Panc1 (cell line): Measurements from ENCODE around the gene OR52W1. TPM values are rescaled to one million over a fixed set of nuclear protein-coding genes. Genes with fewer than 3 reads are reported as not detected.

ENCODE experiments used
- ATAC-seq: fragments of 200-7000 bp; cut with Tn5 transposase; 2 replicates; pipeline ENCODE4 v1.9.1; 2020; ENCODE audit warnings: mild to moderate bottlenecking, moderate library complexity
- BruUV-seq: library from RNA; stranded (reverse); fragments of 400-500 nt; replicated peaks from 2 replicates; lab custom pipeline; 2021; lab: Mats Ljungman, UMichigan
- CTCF ChIA-PET: fragments of 300-600 bp; sonication (Branson Sonifier 250); formaldehyde crosslinking; loops from one replicate; lab custom pipeline; 2022; ENCODE audit warnings: antibody characterized with exemption; lab: Charles Lee
- POLR2A ChIA-PET: fragments of 300-600 bp; sonication (Branson Sonifier 250); formaldehyde crosslinking; loops from one replicate; lab custom pipeline; 2022; ENCODE audit warnings: antibody characterized with exemption; lab: Charles Lee
- DNase-seq: peaks from one replicate; pipeline ENCODE4 v3.0.0-alpha.2; 2010; ENCODE audit warnings: low read depth, low spot score
- H3K27ac ChIP-seq: 2 replicates; pipeline ENCODE4 v1.5.1; 2011; ENCODE audit warnings: mild to moderate bottlenecking, low read length, inconsistent platforms
- H3K27me3 ChIP-seq: fragments of 200-500 bp; sonication (Bioruptor generic); 2 replicates; pipeline ENCODE4 v1.6.0; 2014; ENCODE audit warnings: low read length, inconsistent platforms; ENCODE audit not compliant: control insufficient read depth, insufficient read depth
- H3K36me3 ChIP-seq: fragments of 200-500 bp; sonication (Bioruptor generic); 2 replicates; pipeline ENCODE4 v1.5.1; 2014; ENCODE audit warnings: inconsistent platforms, mild to moderate bottlenecking, low read length, moderate library complexity; ENCODE audit not compliant: control insufficient read depth, insufficient read depth
- H3K4me1 ChIP-seq: 2 replicates; pipeline ENCODE4 v1.5.1; 2011; ENCODE audit warnings: inconsistent platforms, mild to moderate bottlenecking, low read length, moderate library complexity; ENCODE audit not compliant: control insufficient read depth, insufficient read depth
- H3K4me3 ChIP-seq, 2 experiments: 2 replicates each; pipeline ENCODE4 v1.5.1; 2011 to 2012; ENCODE audit warnings: low read depth in 2 of 2, low read length in 2 of 2, mild to moderate bottlenecking in 2 of 2, inconsistent platforms in 1 of 2, moderate library complexity in 1 of 2
- H3K9me3 ChIP-seq: fragments of 200-500 bp; sonication (Bioruptor generic); 2 replicates; pipeline ENCODE4 v1.5.1; 2014; ENCODE audit warnings: low read depth, mild to moderate bottlenecking, inconsistent platforms, low read length, moderate library complexity; ENCODE audit not compliant: control insufficient read depth, insufficient read depth
- POLR2AphosphoS5 ChIP-seq: IDR thresholded peaks from 2 replicates; pipeline ENCODE4 v1.6.1; 2012; ENCODE audit warnings: mild to moderate bottlenecking, low read depth, low read length, moderate library complexity
- REST ChIP-seq, 2 experiments: IDR thresholded peaks; 2 replicates each; pipeline ENCODE4 v1.6.1; 2011 to 2012; ENCODE audit warnings: low read depth in 2 of 2, control low read depth in 1 of 2, low read length in 1 of 2, mild to moderate bottlenecking in 1 of 2, moderate library complexity in 1 of 2; ENCODE audit not compliant: insufficient read depth in 1 of 2
- SIN3A ChIP-seq: IDR thresholded peaks from 2 replicates; pipeline ENCODE4 v1.6.1; 2012; ENCODE audit warnings: low read depth, mild to moderate bottlenecking, low read length, moderate library complexity, borderline replicate concordance; ENCODE audit not compliant: insufficient read depth
- TCF7L2 ChIP-seq: IDR thresholded peaks from 2 replicates; pipeline ENCODE4 v1.6.1; 2011; ENCODE audit warnings: mild to moderate bottlenecking, low read depth, low read length, inconsistent platforms
- in situ Hi-C: cut with HindIII; loops from 2 replicates; pipeline ENCODE4 v1.10.0; 2016; ENCODE audit warnings: low sequenced_read_pairs, low pct_unique_long_range_greater_than_20kb
- intact Hi-C: fragments of 100-400 bp; cut with micrococcal nuclease; formaldehyde crosslinking; loops from one replicate; pipeline ENCODE4 v1.10.0; 2022; ENCODE audit not compliant: unreplicated experiment
- total RNA-seq: library from RNA; stranded (reverse); gene quantifications from one replicate; pipeline ENCODE4 v1.2.1, GENCODE V29; 2021; ENCODE audit not compliant: unreplicated experiment
- TF ChIP-seq, protein P1 (sequence below): fragments of 450-650 bp; IDR thresholded peaks from 2 replicates; pipeline ENCODE4 v1.5.1; 2017; ENCODE audit warnings: mild to moderate bottlenecking

Gene OR52W1
- total RNA-seq, 1 experiment from 2014 or later, result not detected

GRCh38 chr11:6196396-6196795 lies 2.6 kb upstream of the OR52W1 start:
- no peak for DNase-seq
- no peak for TF ChIP-seq TCF7L2
- TF ChIP-seq, protein P1, sequence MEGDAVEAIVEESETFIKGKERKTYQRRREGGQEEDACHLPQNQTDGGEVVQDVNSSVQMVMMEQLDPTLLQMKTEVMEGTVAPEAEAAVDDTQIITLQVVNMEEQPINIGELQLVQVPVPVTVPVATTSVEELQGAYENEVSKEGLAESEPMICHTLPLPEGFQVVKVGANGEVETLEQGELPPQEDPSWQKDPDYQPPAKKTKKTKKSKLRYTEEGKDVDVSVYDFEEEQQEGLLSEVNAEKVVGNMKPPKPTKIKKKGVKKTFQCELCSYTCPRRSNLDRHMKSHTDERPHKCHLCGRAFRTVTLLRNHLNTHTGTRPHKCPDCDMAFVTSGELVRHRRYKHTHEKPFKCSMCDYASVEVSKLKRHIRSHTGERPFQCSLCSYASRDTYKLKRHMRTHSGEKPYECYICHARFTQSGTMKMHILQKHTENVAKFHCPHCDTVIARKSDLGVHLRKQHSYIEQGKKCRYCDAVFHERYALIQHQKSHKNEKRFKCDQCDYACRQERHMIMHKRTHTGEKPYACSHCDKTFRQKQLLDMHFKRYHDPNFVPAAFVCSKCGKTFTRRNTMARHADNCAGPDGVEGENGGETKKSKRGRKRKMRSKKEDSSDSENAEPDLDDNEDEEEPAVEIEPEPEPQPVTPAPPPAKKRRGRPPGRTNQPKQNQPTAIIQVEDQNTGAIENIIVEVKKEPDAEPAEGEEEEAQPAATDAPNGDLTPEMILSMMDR, result no peak
- TF ChIP-seq REST (IDR thresholded peaks at IDR 0.05; ENCODE audit: insufficient read depth in 1 of 2, low read depth in 2 of 2, low read length in 1 of 2), result no peak
- ChIA-PET POLR2A (no interaction called here), CTCF (no interaction called here)
- in situ Hi-C loops, result no loop called here
- H3K36me3 ChIP-seq, result no peaks in the 10 kb centered on the region
- H3K4me1 ChIP-seq, result no peaks in the 10 kb centered on the region
- peaks cover 3% of the 10 kb centered on the region; the same call in 1 of the 2 replicates for H3K27me3 ChIP-seq
- no peak overlapping the region for H3K27ac ChIP-seq
- H3K4me3 ChIP-seq, result no peak overlapping the region
- no TSS peak for BruUV-seq
- H3K9me3 ChIP-seq, result no peaks in the 10 kb centered on the region
- intact Hi-C loops, result no loop called here
- ATAC-seq, result no peak

DNA sequence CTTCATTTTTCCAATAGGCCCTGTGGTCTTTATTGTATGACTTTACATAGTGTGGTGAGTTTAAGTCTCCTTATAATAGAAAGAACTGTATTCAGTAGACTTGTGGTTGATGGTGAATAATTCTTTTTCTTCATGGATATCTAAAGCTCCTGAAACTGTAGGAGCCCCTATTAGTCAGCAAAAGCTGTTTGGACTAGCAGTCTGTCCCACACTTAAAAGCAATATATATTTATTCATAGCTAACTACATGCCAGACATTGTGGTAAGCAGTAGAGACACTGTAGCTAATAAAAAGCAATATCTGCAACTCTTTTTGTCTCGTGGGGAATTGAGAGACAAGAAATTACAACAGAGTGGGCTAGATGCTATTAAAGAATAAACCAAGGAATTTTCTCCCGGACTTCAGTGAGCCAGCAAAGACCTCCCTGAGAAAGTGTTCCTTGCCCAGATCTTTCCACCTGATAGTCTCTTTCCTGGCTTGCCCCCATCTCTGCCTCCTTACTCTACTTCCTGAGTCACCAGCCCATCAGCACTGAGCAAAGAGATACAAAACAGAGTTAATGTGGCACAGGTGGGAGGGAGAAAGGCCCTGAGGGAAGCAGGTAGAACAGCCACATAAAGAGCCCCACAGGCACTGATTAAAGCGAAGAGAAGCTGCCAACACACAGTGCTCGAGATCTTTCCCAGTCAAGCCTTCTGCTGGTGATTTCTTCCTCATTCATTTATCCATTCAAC lies 1.4 kb upstream of the OR52W1 start:
- ChIA-PET POLR2A (no interaction called here), CTCF (no interaction called here)
- no TSS peak for BruUV-seq
- H3K27ac ChIP-seq, result no peak overlapping the region
- TF ChIP-seq REST (IDR thresholded peaks at IDR 0.05; ENCODE audit: insufficient read depth in 1 of 2, low read depth in 2 of 2, low read length in 1 of 2), result no peak
- no peak for TF ChIP-seq POLR2AphosphoS5
- TF ChIP-seq SIN3A, result no peak
- TF ChIP-seq TCF7L2, result no peak
- TF ChIP-seq, protein P1, result no peak
- no peaks in the 10 kb centered on the region for H3K9me3 ChIP-seq
- H3K4me3 ChIP-seq, result no peak overlapping the region
- in situ Hi-C loops, result no loop called here
- H3K36me3 ChIP-seq, result no peaks in the 10 kb centered on the region
- no peaks in the 10 kb centered on the region; the same call in 1 of the 2 replicates for H3K27me3 ChIP-seq
- intact Hi-C loops, result no loop called here
- DNase-seq (no peak), ATAC-seq (no peak)
- H3K4me1 ChIP-seq, result no peaks in the 10 kb centered on the region
